Midbrain (tissue), 1 donor: ENCODE results near the gene VPS25.

Experiments
- DNase-seq: peaks from one replicate; lab custom pipeline; 2025; lab: John Stamatoyannopoulos, UW

VPS25 gene

GRCh38 chr17:42795465-42795864 lies 22.2 kb downstream of the VPS25 start:
- DNase-seq: no peak

- no peak for DNase-seq
Measured at GRCh38 chr17:42796066-42796758, 23.0 kb downstream of the VPS25 start.

- DNase-seq: no peak
Measured at GRCh38 chr17:42797067-42798007, 24.1 kb downstream of the VPS25 start.

- DNase-seq: no peak
Measured at GRCh38 chr17:42798011-42798382, 24.7 kb downstream of the VPS25 start.

GRCh38 chr17:42798383-42799380 lies 25.4 kb downstream of the VPS25 start, which contains the start of the genes CNTD1 and COA3:
Gene CNTD1, plus strand, starts transcription at chr17:42798861. Its CDS starts 207 bp downstream, at chr17:42799068.
Gene COA3, minus strand, starts transcription at chr17:42798704. Its CDS starts 23 bp downstream, at chr17:42798681.
- DNase-seq: peak; percentile 83

- DNase-seq: no peak
Measured at GRCh38 chr17:42803074-42803883, 30.0 kb downstream of the VPS25 start.

- no peak for DNase-seq
Measured at GRCh38 chr17:42804918-42805367, 31.7 kb downstream of the VPS25 start.

GRCh38 chr17:42806249-42806648 lies 33.0 kb downstream of the VPS25 start:
- DNase-seq: no peak

- no peak for DNase-seq
Measured at GRCh38 chr17:42809250-42809649, 36.0 kb downstream of the VPS25 start.

GRCh38 chr17:42814633-42815399 lies 41.6 kb downstream of the VPS25 start:
- DNase-seq: no peak

GRCh38 chr17:42817866-42818265 lies 44.6 kb downstream of the VPS25 start:
- no peak for DNase-seq

- no peak for DNase-seq
Measured at GRCh38 chr17:42818379-42818778, 45.1 kb downstream of the VPS25 start.

GRCh38 chr17:42819939-42820535 lies 46.8 kb downstream of the VPS25 start:
- DNase-seq: no peak

GRCh38 chr17:42821176-42821575 lies 47.9 kb downstream of the VPS25 start:
- no peak for DNase-seq

- DNase-seq: no peak
Measured at GRCh38 chr17:42827472-42827871, 54.2 kb downstream of the VPS25 start.
